GM13976 (cell line): ENCODE measurements around the gene SETD6.

Experiments used
- DNase-seq: peaks from one replicate; pipeline ENCODE4 v3.0.0; 2012; ENCODE audit warnings: low spot score
- CTCF ChIP-seq: IDR thresholded peaks from 2 replicates; pipeline ENCODE4 v1.5.1; 2012; ENCODE audit warnings: borderline replicate concordance, mild to moderate bottlenecking; ENCODE audit not compliant: insufficient read depth; ENCODE audit errors: extremely low read depth, missing control alignments, control extremely low read depth
- in situ Hi-C: fragments of 300-500 bp; cut with MboI; formaldehyde crosslinking; loops from one replicate; pipeline ENCODE4 v1.12.0; 2022; ENCODE audit warnings: low sequenced_read_pairs, mixed read lengths, inconsistent platforms; ENCODE audit not compliant: unreplicated experiment

Gene SETD6

GRCh38 chr16:58511933-58512815, 3.1 kb upstream of the SETD6 start:
- peak; percentile 83 for DNase-seq
- in situ Hi-C loops, result loop anchor here (10.0 kb wide), 1 partner anchor 143 kb away; no protein-coding TSS in a partner anchor
- TF ChIP-seq CTCF, result peak; percentile 86

- no peak for TF ChIP-seq CTCF
- DNase-seq, result no peak
- in situ Hi-C loops, result loop anchor here (10.0 kb wide), 1 partner anchor 141 kb away; no protein-coding TSS in a partner anchor
Observed at GRCh38 chr16:58513874-58514273, 1.4 kb upstream of the SETD6 start.

GRCh38 chr16:58515871-58516767, 802 bp downstream of the SETD6 start:
- DNase-seq, result peak; percentile 79
- no peak for TF ChIP-seq CTCF
- in situ Hi-C loops, result loop anchor here (10.0 kb wide), 1 partner anchor 139 kb away; no protein-coding TSS in a partner anchor

GRCh38 chr16:58516768-58517107, 1.4 kb downstream of the SETD6 start:
- no peak for TF ChIP-seq CTCF
- in situ Hi-C loops, result loop anchor here (10.0 kb wide), 1 partner anchor 138 kb away; no protein-coding TSS in a partner anchor
- no peak for DNase-seq

GRCh38 chr16:58518083-58518979, 3.0 kb downstream of the SETD6 start:
- TF ChIP-seq CTCF, result no peak
- DNase-seq, result peak; percentile 58
- in situ Hi-C loops, result loop anchor here (10.0 kb wide), 1 partner anchor 136 kb away; no protein-coding TSS in a partner anchor
